Measurements from ENCODE around the gene DSCAML1.

Gene DSCAML1

GRCh38 chr11:117663821-117664220 is 133.2 kb downstream of the DSCAML1 start:
- peak; percentile 77 for DNase-seq (ENCODE audit: low spot score)

- DNase-seq (ENCODE audit: low spot score) = peak; percentile 86
These were observed 133.6 kb downstream of the DSCAML1 start for GRCh38 chr11:117663414-117663813.

- DNase-seq (ENCODE audit: low spot score) = peak; percentile 37
These were observed 134.2 kb downstream of the DSCAML1 start for GRCh38 chr11:117662671-117663269.

- DNase-seq (ENCODE audit: low spot score) = peak; percentile 38
These were observed 134.8 kb downstream of the DSCAML1 start for GRCh38 chr11:117662255-117662654.

- no peak for DNase-seq (ENCODE audit: low spot score)
These were observed 138.2 kb downstream of the DSCAML1 start for GRCh38 chr11:117658809-117659208.

- DNase-seq (ENCODE audit: low spot score) = peak; percentile 94
These were observed 139.2 kb downstream of the DSCAML1 start for GRCh38 chr11:117657794-117658193.

- no peak for DNase-seq (ENCODE audit: low spot score)
These were observed 142.4 kb downstream of the DSCAML1 start for GRCh38 chr11:117654281-117655255.

- no peak for DNase-seq (ENCODE audit: low spot score)
These were observed 144.5 kb downstream of the DSCAML1 start for GRCh38 chr11:117652521-117652920.

- no peak for DNase-seq (ENCODE audit: low spot score)
These were observed 147.5 kb downstream of the DSCAML1 start for GRCh38 chr11:117649296-117650055.

- no peak for DNase-seq (ENCODE audit: low spot score)
These were observed 149.1 kb downstream of the DSCAML1 start for GRCh38 chr11:117647872-117648271.

GRCh38 chr11:117647207-117647606 is 149.8 kb downstream of the DSCAML1 start:
- no peak for DNase-seq (ENCODE audit: low spot score)

- DNase-seq (ENCODE audit: low spot score) = no peak
These were observed 150.6 kb downstream of the DSCAML1 start for GRCh38 chr11:117646411-117646810.

- no peak for DNase-seq (ENCODE audit: low spot score)
These were observed 152.4 kb downstream of the DSCAML1 start for GRCh38 chr11:117644403-117645155.

GRCh38 chr11:117643606-117644300 is 153.3 kb downstream of the DSCAML1 start:
- peak; percentile 59 for DNase-seq (ENCODE audit: low spot score)

- no peak for DNase-seq (ENCODE audit: low spot score)
These were observed 154.2 kb downstream of the DSCAML1 start for GRCh38 chr11:117642835-117643234.

- DNase-seq (ENCODE audit: low spot score) = no peak
These were observed 154.6 kb downstream of the DSCAML1 start for GRCh38 chr11:117642396-117642795.

GRCh38 chr11:117641008-117641915 is 155.8 kb downstream of the DSCAML1 start:
- peak; percentile 97 for DNase-seq (ENCODE audit: low spot score)

- DNase-seq (ENCODE audit: low spot score) = no peak
These were observed 157.0 kb downstream of the DSCAML1 start for GRCh38 chr11:117640041-117640440.

- no peak for DNase-seq (ENCODE audit: low spot score)
These were observed 157.4 kb downstream of the DSCAML1 start for GRCh38 chr11:117639601-117640000.

Measured in globus pallidus (tissue), 1 donor.